Urinary bladder (tissue), 4 donors: ENCODE data around the gene KBTBD6. TPM values are rescaled to one million over a fixed set of nuclear protein-coding genes. Genes with fewer than 3 reads are reported as not detected.
A peak's percentile ranks its signal among the peaks of the same experiment; 100 is the strongest.
"Not testable (repeated sequence)": the region's sequence is repeated elsewhere in the genome, so short reads cannot be mapped to it uniquely, and the experiment has no call there.

ENCODE experiments used
- DNase-seq: peaks from one replicate; pipeline ENCODE4 v3.0.0-alpha.2; 2015; ENCODE audit errors: extremely low spot score
- H3K27ac ChIP-seq: one replicate; pipeline ENCODE4 v1.5.1; 2013; ENCODE audit warnings: low read depth, mild to moderate bottlenecking, moderate library complexity
- H3K36me3 ChIP-seq: one replicate; pipeline ENCODE4 v1.6.1; 2013; ENCODE audit warnings: mild to moderate bottlenecking, moderate library complexity; ENCODE audit not compliant: insufficient read depth
- H3K4me1 ChIP-seq: one replicate; pipeline ENCODE4 v1.6.1; 2013; ENCODE audit warnings: mild to moderate bottlenecking, moderate library complexity; ENCODE audit not compliant: insufficient read depth
- H3K4me3 ChIP-seq: one replicate; pipeline ENCODE4 v1.5.1; 2013; ENCODE audit warnings: low read depth, low read length
- WGBS: extraction: QIAGEN DNeasy Blood & Tissue Kit; methylation state at CpG from one replicate; pipeline ENCODE4 v1.1.7; 2013; 5-methylcytosine and 5-hydroxymethylcytosine counted together
- polyA plus RNA-seq: library from polyadenylated mRNA; stranded (reverse); fragments of 200-250 nt; gene quantifications from one replicate; pipeline ENCODE4 v1.2.3, GENCODE V29; 2013
- total RNA-seq: library from RNA; depleted of rRNA; stranded (reverse); fragments of >200 nt; gene quantifications from one replicate; pipeline ENCODE4 v1.2.3, GENCODE V29; 2014
- donor health status: healthy with polysubstance abuse.
- donor health status: healthy.

Gene KBTBD6, protein sequence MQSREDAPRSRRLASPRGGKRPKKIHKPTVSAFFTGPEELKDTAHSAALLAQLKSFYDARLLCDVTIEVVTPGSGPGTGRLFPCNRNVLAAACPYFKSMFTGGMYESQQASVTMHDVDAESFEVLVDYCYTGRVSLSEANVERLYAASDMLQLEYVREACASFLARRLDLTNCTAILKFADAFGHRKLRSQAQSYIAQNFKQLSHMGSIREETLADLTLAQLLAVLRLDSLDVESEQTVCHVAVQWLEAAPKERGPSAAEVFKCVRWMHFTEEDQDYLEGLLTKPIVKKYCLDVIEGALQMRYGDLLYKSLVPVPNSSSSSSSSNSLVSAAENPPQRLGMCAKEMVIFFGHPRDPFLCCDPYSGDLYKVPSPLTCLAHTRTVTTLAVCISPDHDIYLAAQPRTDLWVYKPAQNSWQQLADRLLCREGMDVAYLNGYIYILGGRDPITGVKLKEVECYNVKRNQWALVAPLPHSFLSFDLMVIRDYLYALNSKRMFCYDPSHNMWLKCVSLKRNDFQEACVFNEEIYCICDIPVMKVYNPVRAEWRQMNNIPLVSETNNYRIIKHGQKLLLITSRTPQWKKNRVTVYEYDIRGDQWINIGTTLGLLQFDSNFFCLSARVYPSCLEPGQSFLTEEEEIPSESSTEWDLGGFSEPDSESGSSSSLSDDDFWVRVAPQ
- total RNA-seq: 17.0 TPM
- 5.5 TPM for polyA plus RNA-seq

GRCh38 chr13:41132512-41133152, at the start of gene KBTBD6:
KBTBD6 (minus strand) TSS chr13:41132802; CDS start chr13:41132511, 291 bp downstream.
- peak; percentile 96 for DNase-seq
- H3K27ac ChIP-seq: peak within 1 kb of the TSS; percentile 35
- no peaks in the 10 kb centered on the region for H3K36me3 ChIP-seq
- H3K4me1 ChIP-seq: peaks cover 4% of the 10 kb centered on the region
- under 1% methylated on average over 45 of the region's 45 CpGs for WGBS
- H3K4me3 ChIP-seq: peak within 1 kb of the TSS; percentile 75

- DNase-seq: no peak
- no peaks in the 10 kb centered on the region for H3K36me3 ChIP-seq
- H3K27ac ChIP-seq: no peak overlapping the region
- no peak overlapping the region for H3K4me3 ChIP-seq
- H3K4me1 ChIP-seq: no peaks in the 10 kb centered on the region
Measured at GRCh38 chr13:41182231-41182630, 49.6 kb upstream of the KBTBD6 start.

- H3K4me3 ChIP-seq: no peak overlapping the region
- 78% methylated on average over 4 of the region's 4 CpGs for WGBS
- H3K36me3 ChIP-seq: no peaks in the 10 kb centered on the region
- no peaks in the 10 kb centered on the region for H3K4me1 ChIP-seq
- no peak for DNase-seq
- no peak overlapping the region for H3K27ac ChIP-seq
Measured at GRCh38 chr13:41179593-41180250, 47.1 kb upstream of the KBTBD6 start.

GRCh38 chr13:41178040-41178439, 45.4 kb upstream of the KBTBD6 start:
- Histone ChIP-seq H3K27ac (no peak overlapping the region), H3K36me3 (no peaks in the 10 kb centered on the region), H3K4me3 (no peak overlapping the region), H3K4me1 (no peaks in the 10 kb centered on the region)
- WGBS: 74% methylated on average over 7 of the region's 7 CpGs
- DNase-seq: no peak

- no peak for DNase-seq
- no peaks in the 10 kb centered on the region for H3K4me1 ChIP-seq
- no peak overlapping the region for H3K27ac ChIP-seq
- no peak overlapping the region for H3K4me3 ChIP-seq
- H3K36me3 ChIP-seq: no peaks in the 10 kb centered on the region
- WGBS: 36% methylated on average over 2 of the region's 2 CpGs
Measured at GRCh38 chr13:41177616-41178015, 45.0 kb upstream of the KBTBD6 start.

- H3K36me3 ChIP-seq, H3K4me3 ChIP-seq, H3K4me1 ChIP-seq, DNase-seq, H3K27ac ChIP-seq: not testable (repeated sequence)
- 94% methylated on average over 8 of the region's 8 CpGs for WGBS
Measured at GRCh38 chr13:41175576-41175975, 43.0 kb upstream of the KBTBD6 start.

DNA sequence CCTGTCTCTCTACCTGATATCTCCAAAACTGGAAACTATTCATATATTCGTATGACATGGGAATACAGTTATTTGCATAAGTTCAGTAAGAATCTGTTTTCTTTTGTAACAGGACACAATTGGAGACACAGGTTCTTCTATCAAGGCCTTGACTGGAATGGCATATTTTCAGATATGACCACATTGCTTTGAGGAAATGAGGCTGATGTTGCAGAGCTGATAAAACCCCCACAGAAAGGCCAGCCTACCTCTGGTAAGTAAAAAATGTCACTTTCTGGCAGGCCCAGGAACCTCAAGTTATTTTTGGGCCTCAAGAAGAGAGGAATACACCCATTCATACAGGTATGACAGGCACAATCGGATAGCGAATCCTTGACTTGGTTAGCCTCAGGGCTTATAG, 29.5 kb upstream of the KBTBD6 start:
- H3K4me1 ChIP-seq: no peaks in the 10 kb centered on the region
- no peak overlapping the region for H3K4me3 ChIP-seq
- no peak for DNase-seq
- 95% methylated on average over 3 of the region's 3 CpGs for WGBS
- H3K36me3 ChIP-seq: no peaks in the 10 kb centered on the region
- no peak overlapping the region for H3K27ac ChIP-seq

DNA sequence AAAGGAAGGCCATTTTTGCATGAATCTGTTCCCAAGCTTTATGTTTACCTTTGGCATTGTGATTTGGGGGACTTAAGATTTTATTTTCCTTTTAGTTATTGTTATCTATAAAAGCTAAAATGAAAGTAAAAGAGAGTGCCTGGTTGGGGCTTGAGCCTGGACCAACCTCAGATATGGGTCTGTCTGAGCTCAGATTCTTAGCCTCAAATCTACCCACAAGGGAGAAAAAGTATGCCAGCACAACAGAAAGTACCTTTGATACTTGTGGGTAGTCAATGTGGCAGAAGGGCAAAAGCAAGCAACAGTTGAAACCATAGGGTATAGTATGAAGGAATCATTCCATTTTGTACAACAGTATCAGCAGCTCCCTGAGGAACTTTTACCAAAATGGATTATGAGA, 26.6 kb upstream of the KBTBD6 start:
- no peak for DNase-seq
- Histone ChIP-seq H3K4me1 (no peaks in the 10 kb centered on the region), H3K27ac (no peak overlapping the region), H3K4me3 (no peak overlapping the region), H3K36me3 (no peaks in the 10 kb centered on the region)

DNA sequence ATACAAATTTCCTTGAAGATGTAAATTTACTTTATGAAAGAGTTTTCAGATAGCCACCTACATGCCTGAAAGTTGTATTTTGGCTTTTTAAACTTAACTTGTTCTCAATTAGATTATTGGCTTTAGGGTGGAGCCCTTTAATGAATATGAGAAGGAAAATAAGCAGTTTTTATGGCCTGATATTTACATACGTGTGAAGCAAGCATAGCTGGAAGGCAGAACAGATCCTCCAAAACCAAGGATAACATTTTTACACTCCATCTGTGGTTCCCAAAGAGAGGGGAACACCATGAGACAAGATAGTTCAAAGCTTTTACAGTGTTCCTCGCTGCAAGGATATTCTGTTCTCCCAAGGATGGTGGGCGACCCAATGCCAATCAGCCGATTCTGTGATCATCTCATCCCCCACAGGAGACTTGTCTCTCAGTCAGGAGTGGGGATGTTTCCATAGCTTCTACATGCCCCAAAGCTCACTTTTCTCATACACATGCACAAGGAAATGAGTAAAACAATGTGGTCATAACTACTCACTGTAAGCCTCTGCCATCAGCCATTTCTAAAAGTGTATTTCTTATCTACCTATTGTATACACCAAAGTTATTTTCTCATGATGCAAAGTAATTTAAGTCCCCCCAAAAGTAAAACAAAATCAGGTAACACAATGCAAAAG, 24.6 kb upstream of the KBTBD6 start:
- Histone ChIP-seq H3K36me3 (no peaks in the 10 kb centered on the region), H3K4me3 (no peak overlapping the region), H3K27ac (no peak overlapping the region), H3K4me1 (no peaks in the 10 kb centered on the region)
- no peak for DNase-seq
- 95% methylated on average over 4 of the region's 4 CpGs for WGBS

- Histone ChIP-seq H3K4me3 (no peak overlapping the region), H3K36me3 (no peaks in the 10 kb centered on the region), H3K27ac (no peak overlapping the region), H3K4me1 (no peaks in the 10 kb centered on the region)
- 52% methylated on average over 2 of the region's 2 CpGs for WGBS
- no peak for DNase-seq
Measured at GRCh38 chr13:41156620-41157019, 24.0 kb upstream of the KBTBD6 start.

- DNase-seq: no peak
- Histone ChIP-seq H3K36me3 (peaks cover 3% of the 10 kb centered on the region), H3K4me1 (no peaks in the 10 kb centered on the region), H3K27ac (no peak overlapping the region), H3K4me3 (no peak overlapping the region)
Measured at GRCh38 chr13:41154042-41154441, 21.4 kb upstream of the KBTBD6 start.

DNA sequence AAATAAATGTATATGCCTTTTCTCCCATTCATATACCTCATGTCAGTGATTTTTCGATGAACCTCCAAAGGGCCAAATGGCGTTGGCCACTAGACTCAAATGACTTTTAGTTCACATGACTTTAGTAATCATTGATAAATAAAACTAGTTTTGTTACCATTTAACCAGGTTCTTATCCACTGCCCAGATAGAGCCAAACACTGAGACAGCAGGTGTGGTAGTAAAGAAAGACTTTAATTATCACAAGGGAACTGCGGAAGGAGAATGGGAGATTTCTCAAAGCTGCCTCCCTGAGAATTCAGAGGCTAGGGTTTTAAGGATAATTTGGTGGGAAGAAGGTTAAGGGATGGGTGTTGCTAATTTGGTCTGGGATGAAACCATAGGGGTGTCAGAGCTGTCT, 19.4 kb upstream of the KBTBD6 start:
- no peak overlapping the region for H3K27ac ChIP-seq
- DNase-seq: no peak
- H3K4me1 ChIP-seq: no peaks in the 10 kb centered on the region
- peaks cover 3% of the 10 kb centered on the region for H3K36me3 ChIP-seq
- no peak overlapping the region for H3K4me3 ChIP-seq
- 97% methylated on average over 3 of the region's 3 CpGs for WGBS

DNA sequence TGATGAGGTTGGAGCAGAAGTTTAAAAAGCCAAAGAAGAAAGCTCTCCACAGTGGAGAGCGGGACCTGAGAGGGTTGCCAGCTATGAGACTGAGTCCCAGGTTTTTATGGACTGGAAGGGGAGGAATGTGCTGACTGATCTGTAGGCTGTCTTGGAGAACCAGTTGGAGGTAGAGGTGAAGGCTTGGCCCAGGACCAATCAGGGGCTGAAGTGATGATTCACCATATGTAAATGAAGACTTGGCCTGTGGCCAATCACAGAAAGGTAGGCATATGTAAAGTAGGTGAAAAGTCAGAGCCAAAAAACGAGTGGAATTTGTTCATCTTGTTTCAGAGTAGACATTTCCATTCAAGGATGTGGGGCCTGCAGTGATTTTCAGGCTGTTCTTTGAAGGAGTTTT, 17.5 kb upstream of the KBTBD6 start:
- Histone ChIP-seq H3K27ac (no peak overlapping the region), H3K4me3 (no peak overlapping the region), H3K36me3 (peaks cover 3% of the 10 kb centered on the region), H3K4me1 (no peaks in the 10 kb centered on the region)
- WGBS: 86% methylated on average over 2 of the region's 2 CpGs
- DNase-seq: no peak
